Naive thymus-derived CD8-positive, alpha-beta T cell (primary cell): Measurements from ENCODE around the gene ARHGEF38. TPM values are rescaled to one million over a fixed set of nuclear protein-coding genes. Genes with fewer than 3 reads are reported as not detected.

Experiments used
- ATAC-seq, 2 donors: fragments of 150-1000 bp; cut with Tn5 transposase in 1 of 2; sonication (Bioruptor Pico), chemical (Tn5 transposase) in 1 of 2; 1 replicate in 1 of 2; 2 replicates in 1 of 2; pipeline ENCODE4 v1.10.0; 2021; ENCODE audit warnings: mild to moderate bottlenecking in 2 of 2, moderate library complexity in 2 of 2
- POLR2A ChIA-PET: fragments of 350-600 bp; sonication (Branson Sonifier 250); formaldehyde crosslinking; loops from one replicate; lab custom pipeline; 2021; ENCODE audit warnings: antibody characterized with exemption; lab: Charles Lee
- DNase-seq, 10 donors: peaks; one replicate each; pipeline versions ENCODE4 v3.0.0 to v3.0.0-alpha.2; 2020 to 2022
- H3K27ac Mint-ChIP-seq, 10 donors: one replicate each; pipeline ENCODE4 v1.8.0; 2020 to 2022; ENCODE audit warnings: mild to moderate bottlenecking in 10 of 10, mixed read lengths in 10 of 10, moderate library complexity in 4 of 10, inconsistent platforms in 1 of 10
- H3K27me3 Mint-ChIP-seq, 5 donors: one replicate each; pipeline ENCODE4 v1.8.0; 2021 to 2022; ENCODE audit warnings: mixed read lengths in 5 of 5
- H3K36me3 Mint-ChIP-seq, 3 donors: one replicate each; pipeline ENCODE4 v1.8.0; 2020 to 2022; ENCODE audit warnings: mixed read lengths in 3 of 3, mild to moderate bottlenecking in 2 of 3, inconsistent platforms in 1 of 3
- H3K4me1 Mint-ChIP-seq, 4 donors: one replicate each; pipeline ENCODE4 v1.8.0; 2021 to 2022; ENCODE audit warnings: mixed read lengths in 4 of 4
- H3K4me3 Mint-ChIP-seq, 10 donors: one replicate each; pipeline ENCODE4 v1.8.0; 2020 to 2022; ENCODE audit warnings: mild to moderate bottlenecking in 10 of 10, mixed read lengths in 10 of 10, moderate library complexity in 6 of 10, inconsistent platforms in 1 of 10
- H3K9me3 Mint-ChIP-seq, 9 donors: one replicate each; pipeline ENCODE4 v1.8.0; 2020 to 2022; ENCODE audit warnings: mixed read lengths in 9 of 9, mild to moderate bottlenecking in 3 of 9, inconsistent platforms in 1 of 9, moderate library complexity in 1 of 9
- polyA plus RNA-seq, 3 donors: library from polyadenylated mRNA; unstranded; fragments of 300-500 nt; fragmentation: Illumina TruSeq; gene quantifications; one replicate each; pipeline ENCODE4 v1.2.3, GENCODE V29; 2021
- total RNA-seq, 8 experiments: library from RNA in 2 of 8; stranded (reverse) in 2 of 8; gene quantifications; one replicate each; pipeline ENCODE4 v1.2.3 and lab custom pipeline; 2021 to 2026

The ARHGEF38 gene
- total and polyA plus RNA-seq, 5 experiments from 2014 or later: not detected

DNA sequence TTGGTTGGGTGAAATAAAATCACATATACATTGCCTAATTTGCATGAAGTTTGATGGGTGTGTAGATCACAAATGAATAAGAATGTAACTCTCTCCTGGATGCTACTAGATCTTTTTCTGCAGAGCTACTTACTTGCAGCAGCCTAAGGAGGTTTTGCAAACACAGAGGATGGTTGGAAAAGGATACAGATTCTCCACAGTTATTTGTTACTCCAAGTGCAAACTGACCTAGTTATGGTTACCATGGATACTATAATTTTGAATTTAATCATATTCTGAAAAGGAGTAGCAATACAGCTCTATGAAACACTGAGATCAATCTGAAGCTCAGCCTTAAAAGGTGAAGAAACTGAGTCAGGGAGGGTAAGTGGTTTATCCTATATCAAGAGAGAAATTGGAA lies 9.1 kb upstream of the ARHGEF38 start:
- Mint-ChIP-seq H3K4me3 (no peak overlapping the region), H3K36me3 (no peaks in the 10 kb centered on the region), H3K4me1 (no peaks in the 10 kb centered on the region), H3K27ac (no peak overlapping the region), H3K27me3 (peaks cover 0 to 9% (median 3%) of the 10 kb centered on the region in 5 donors), H3K9me3 (peaks cover 0 to 7% (median 0%) of the 10 kb centered on the region in 9 donors)
- ATAC-seq (no peak), DNase-seq (no peak)
- POLR2A ChIA-PET: no interaction called here

GRCh38 chr4:105543881-105544280 lies 8.5 kb upstream of the ARHGEF38 start:
- H3K9me3 Mint-ChIP-seq: peaks cover 0 to 5% (median 0%) of the 10 kb centered on the region in 9 donors
- no peak overlapping the region for H3K4me3 Mint-ChIP-seq
- peaks cover 0 to 9% (median 3%) of the 10 kb centered on the region in 5 donors for H3K27me3 Mint-ChIP-seq
- no peaks in the 10 kb centered on the region for H3K4me1 Mint-ChIP-seq
- H3K27ac Mint-ChIP-seq: no peak overlapping the region
- no peaks in the 10 kb centered on the region for H3K36me3 Mint-ChIP-seq
- DNase-seq (no peak), ATAC-seq (no peak)
- POLR2A ChIA-PET: no interaction called here

DNA sequence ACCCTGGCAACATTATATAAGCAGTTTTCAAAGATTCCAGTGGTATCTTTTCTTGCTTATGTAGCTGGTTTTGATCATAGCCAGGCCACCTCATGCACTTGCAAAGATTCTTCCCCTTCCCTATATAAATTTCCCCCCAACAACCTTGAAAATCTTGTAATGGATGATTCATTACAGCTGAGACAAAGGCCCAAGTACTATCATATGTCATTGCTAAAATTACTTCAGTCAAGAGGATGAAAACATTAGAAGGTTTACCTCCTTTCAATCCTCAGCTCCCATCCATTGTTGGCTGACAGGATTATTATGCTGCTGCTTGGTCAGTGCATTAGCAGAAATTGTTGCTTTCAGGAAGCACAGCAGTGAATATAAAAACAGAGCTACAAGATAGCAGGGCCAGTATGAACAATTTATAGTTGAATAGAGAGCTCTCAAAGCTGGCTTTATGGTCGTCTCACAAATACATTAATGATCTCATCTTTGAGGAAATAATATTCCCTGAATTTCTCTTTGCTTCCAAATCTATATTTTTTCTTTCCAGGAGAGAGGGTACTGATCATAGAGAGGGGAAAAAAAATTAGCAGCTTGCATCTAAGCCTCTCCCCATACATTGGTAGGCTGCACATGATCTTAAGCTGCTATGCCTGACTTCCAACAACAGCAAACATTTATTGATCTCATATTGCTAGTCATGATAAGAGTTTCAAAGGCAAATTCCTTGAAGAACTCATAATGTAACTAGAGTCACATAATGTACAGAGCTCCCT lies 7.7 kb upstream of the ARHGEF38 start:
- Mint-ChIP-seq H3K4me1 (no peaks in the 10 kb centered on the region), H3K27me3 (peaks cover 0 to 9% (median 3%) of the 10 kb centered on the region in 5 donors), H3K9me3 (peaks cover 0 to 3% (median 0%) of the 10 kb centered on the region in 9 donors), H3K4me3 (no peak overlapping the region), H3K27ac (no peak overlapping the region), H3K36me3 (no peaks in the 10 kb centered on the region)
- no peak for DNase-seq
- no peak for ATAC-seq
- POLR2A ChIA-PET: no interaction called here

DNA sequence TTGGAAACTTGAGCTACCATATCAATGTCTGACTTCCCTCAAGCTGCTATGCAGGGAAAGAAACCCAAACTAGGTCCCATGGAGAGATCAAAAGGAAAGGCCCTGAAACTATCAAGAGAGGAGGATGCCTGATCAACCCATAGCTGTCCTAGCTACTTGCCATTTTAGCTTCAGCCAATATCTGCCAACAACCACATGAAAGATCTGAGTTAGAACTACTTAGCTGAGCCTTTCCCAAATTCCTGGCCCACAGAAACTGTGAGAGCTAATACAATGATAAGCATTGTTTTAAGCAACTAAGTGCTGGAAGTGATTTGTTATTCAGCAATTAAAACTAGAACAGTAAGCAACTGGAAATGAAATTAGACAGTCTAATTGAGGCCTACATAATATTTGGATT lies 6.3 kb upstream of the ARHGEF38 start:
- DNase-seq (no peak), ATAC-seq (no peak)
- H3K4me3 Mint-ChIP-seq: no peak overlapping the region
- H3K27ac Mint-ChIP-seq: no peak overlapping the region
- H3K9me3 Mint-ChIP-seq: no peaks in the 10 kb centered on the region
- POLR2A ChIA-PET: no interaction called here
- no peaks in the 10 kb centered on the region for H3K4me1 Mint-ChIP-seq
- no peaks in the 10 kb centered on the region for H3K36me3 Mint-ChIP-seq
- peaks cover 0 to 9% (median 3%) of the 10 kb centered on the region in 5 donors for H3K27me3 Mint-ChIP-seq

DNA sequence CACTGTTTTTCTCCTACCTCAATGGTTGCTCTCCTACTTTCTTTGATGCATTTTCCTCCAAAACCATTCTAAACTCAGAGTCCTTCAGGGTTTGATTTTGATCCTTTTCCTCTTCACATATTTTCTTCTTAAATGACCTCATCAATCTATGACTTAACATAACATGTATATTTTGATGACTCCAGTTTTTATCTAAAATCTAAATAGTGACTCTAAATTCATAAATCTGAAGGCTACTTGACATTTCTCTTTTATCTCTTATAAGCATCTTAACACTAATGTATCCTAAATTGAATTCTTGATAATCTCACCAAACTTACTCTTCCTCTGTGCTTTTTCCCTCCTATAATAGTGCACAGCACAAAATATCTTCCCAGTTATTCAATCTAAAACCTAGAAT lies 4.7 kb upstream of the ARHGEF38 start:
- ATAC-seq (no peak), DNase-seq (no peak)
- Mint-ChIP-seq H3K4me1 (peaks cover 0 to 7% (median under 1%) of the 10 kb centered on the region in 4 donors), H3K27ac (no peak overlapping the region), H3K36me3 (no peaks in the 10 kb centered on the region), H3K4me3 (no peak overlapping the region), H3K9me3 (no peaks in the 10 kb centered on the region), H3K27me3 (peaks cover 0 to 11% (median 3%) of the 10 kb centered on the region in 5 donors)
- POLR2A ChIA-PET: no interaction called here

DNA sequence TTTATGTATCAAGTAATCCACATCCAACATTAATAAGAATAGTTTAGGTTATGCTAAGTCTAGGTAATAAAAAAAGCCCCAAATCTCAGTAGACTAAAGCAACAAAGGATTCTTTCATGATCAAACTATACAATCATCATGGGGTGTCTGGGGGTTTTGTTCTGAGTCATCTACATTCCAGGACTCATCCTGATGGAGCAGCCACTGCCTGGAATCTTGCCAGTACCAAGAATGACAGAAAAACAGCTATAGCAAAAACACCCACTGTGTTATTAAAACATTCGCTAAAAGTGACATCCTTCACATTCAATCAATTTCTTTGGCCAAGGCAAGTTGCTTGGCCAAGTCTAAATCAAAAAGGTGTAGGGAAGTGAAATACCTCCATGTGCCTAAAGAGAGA lies 3.9 kb upstream of the ARHGEF38 start:
- Mint-ChIP-seq H3K27me3 (peaks cover 0 to 11% (median 3%) of the 10 kb centered on the region in 5 donors), H3K9me3 (no peaks in the 10 kb centered on the region), H3K4me3 (no peak overlapping the region), H3K27ac (no peak overlapping the region), H3K4me1 (peaks cover 0 to 7% (median under 1%) of the 10 kb centered on the region in 4 donors), H3K36me3 (no peaks in the 10 kb centered on the region)
- POLR2A ChIA-PET: no interaction called here
- DNase-seq: no peak
- ATAC-seq: no peak

DNA sequence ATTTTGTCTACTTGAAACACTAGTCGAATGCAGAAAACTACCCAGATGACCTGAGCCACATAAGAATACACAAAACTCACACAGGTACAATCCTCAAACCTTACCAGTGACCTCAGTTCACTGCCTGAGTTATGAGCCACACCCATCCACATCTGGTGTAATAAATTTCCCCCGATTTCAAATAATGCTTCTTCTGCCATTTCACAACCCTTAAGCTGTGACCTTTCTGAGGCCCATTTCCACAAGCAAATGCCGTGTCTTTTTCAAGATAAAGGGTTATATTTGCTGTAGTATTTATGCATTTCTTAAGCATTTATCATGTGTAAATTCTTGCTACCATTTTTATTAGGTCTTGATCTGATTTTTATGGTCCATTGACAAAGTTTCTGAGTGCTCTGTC lies 1.8 kb upstream of the ARHGEF38 start:
- Mint-ChIP-seq H3K27me3 (peaks cover 0 to 10% (median 0%) of the 10 kb centered on the region in 5 donors), H3K36me3 (no peaks in the 10 kb centered on the region), H3K9me3 (no peaks in the 10 kb centered on the region), H3K4me3 (no peak overlapping the region), H3K4me1 (peaks cover 0 to 7% (median under 1%) of the 10 kb centered on the region in 4 donors), H3K27ac (no peak overlapping the region)
- DNase-seq (no peak), ATAC-seq (no peak)
- POLR2A ChIA-PET: no interaction called here

DNA sequence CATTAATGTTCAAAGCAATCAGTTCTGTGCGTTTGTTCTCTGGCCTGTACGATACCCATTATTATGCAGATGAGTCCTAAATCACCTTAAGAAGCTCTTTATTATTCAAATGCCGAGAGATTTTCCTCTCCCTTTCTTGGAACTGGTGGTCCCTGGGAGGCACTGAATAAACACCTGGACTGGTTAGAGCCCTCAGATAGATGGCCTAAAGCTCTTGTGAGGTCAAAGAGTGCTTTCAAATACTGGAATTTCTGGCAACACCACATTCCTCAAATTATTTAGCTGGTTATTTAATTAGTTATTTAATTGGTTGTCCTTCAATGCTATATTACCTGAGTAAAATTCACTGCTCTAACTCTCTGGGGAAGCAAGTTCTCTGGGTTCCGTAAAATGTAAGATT lies 3.0 kb downstream of the ARHGEF38 start:
- no peaks in the 10 kb centered on the region for H3K36me3 Mint-ChIP-seq
- DNase-seq: no peak
- POLR2A ChIA-PET: no interaction called here
- peaks cover 0 to 7% (median under 1%) of the 10 kb centered on the region in 4 donors for H3K4me1 Mint-ChIP-seq
- no peak overlapping the region for H3K4me3 Mint-ChIP-seq
- no peak for ATAC-seq
- no peak overlapping the region for H3K27ac Mint-ChIP-seq
- peaks cover 0 to 4% (median 3%) of the 10 kb centered on the region in 5 donors for H3K27me3 Mint-ChIP-seq
- no peaks in the 10 kb centered on the region for H3K9me3 Mint-ChIP-seq

DNA sequence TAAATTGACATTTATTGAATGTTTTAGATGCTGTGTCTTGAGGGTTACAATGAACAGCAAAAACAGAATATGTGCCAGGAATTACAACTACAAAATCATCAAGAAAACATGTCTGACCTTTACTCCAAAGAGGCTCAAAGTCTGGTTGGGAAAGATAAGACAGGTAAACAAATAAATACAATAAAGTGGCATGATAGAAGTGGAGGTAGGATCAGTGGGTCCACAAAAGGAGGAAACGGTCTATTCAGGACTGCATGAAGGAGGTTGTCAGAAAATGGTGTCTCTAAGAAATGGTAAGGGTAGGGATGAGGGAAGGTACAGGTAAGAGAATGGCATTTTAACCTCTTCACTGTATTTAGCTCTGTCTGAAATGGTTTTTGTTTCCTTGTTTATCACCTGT lies 3.8 kb downstream of the ARHGEF38 start:
- H3K27ac Mint-ChIP-seq: no peak overlapping the region
- POLR2A ChIA-PET: no interaction called here
- H3K36me3 Mint-ChIP-seq: no peaks in the 10 kb centered on the region
- no peaks in the 10 kb centered on the region for H3K9me3 Mint-ChIP-seq
- no peak for DNase-seq
- peaks cover 0 to 4% (median 3%) of the 10 kb centered on the region in 5 donors for H3K27me3 Mint-ChIP-seq
- H3K4me3 Mint-ChIP-seq: no peak overlapping the region
- peaks cover 0 to 7% (median under 1%) of the 10 kb centered on the region in 4 donors for H3K4me1 Mint-ChIP-seq
- ATAC-seq: no peak

DNA sequence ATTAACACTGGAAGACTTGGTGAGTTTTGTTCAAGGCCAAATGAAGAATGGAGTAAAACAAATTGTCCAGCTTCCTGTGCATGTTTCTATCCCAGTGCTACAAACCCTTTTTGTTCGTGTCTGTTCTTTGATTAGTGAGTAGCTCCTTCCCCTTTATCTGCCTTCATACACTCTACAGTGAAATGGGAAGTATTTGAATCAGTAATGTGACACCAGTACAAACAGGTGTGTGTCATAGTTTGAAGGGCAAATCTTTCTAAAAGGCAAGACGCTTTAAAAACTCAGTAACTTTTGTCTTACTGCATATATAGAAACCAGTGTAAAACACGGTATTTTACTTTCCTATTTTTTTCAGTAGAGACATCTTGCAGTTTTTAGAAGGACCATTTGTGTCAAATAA lies 5.9 kb downstream of the ARHGEF38 start:
- Mint-ChIP-seq H3K4me1 (peaks cover 0 to 2% (median 0%) of the 10 kb centered on the region in 4 donors), H3K27me3 (peaks cover 0 to 8% (median 2%) of the 10 kb centered on the region in 5 donors), H3K4me3 (no peak overlapping the region), H3K36me3 (no peaks in the 10 kb centered on the region), H3K9me3 (no peaks in the 10 kb centered on the region), H3K27ac (no peak overlapping the region)
- POLR2A ChIA-PET: no interaction called here
- ATAC-seq (no peak), DNase-seq (no peak)

GRCh38 chr4:105560421-105560848 lies 8.0 kb downstream of the ARHGEF38 start:
- no peaks in the 10 kb centered on the region for H3K36me3 Mint-ChIP-seq
- peaks cover 0 to 2% (median 0%) of the 10 kb centered on the region in 4 donors for H3K4me1 Mint-ChIP-seq
- no peak overlapping the region for H3K27ac Mint-ChIP-seq

DNA sequence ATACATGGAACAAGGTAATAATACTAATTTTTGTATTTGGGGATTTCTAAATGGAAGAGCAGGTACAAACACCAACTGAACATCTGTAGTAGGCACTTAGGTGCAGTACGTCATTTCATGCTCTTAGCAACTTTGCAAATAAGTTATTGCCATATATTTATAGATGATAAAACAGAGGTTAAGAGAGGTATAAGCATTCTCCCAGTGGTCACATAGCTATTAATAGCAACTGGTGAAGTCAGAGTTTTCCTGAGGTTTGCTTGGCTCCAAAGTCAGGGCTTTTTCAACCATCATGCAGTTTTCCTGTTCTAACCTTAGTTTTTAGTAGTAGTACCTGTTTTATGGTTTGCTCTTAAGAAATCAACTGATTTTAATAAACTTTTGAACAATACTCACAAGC lies 10.9 kb downstream of the ARHGEF38 start:
- Mint-ChIP-seq H3K27me3 (peaks cover 0 to 16% (median 3%) of the 10 kb centered on the region in 5 donors), H3K4me1 (peaks cover 0 to 2% (median 0%) of the 10 kb centered on the region in 4 donors), H3K36me3 (no peaks in the 10 kb centered on the region), H3K4me3 (no peak overlapping the region), H3K27ac (no peak overlapping the region), H3K9me3 (no peaks in the 10 kb centered on the region)
- POLR2A ChIA-PET: no interaction called here
- ATAC-seq: no peak
- no peak for DNase-seq

More at GRCh38 chr4:105560421-105560848, 8.0 kb downstream of the ARHGEF38 start:
- no peak for DNase-seq
- POLR2A ChIA-PET: no interaction called here
- Mint-ChIP-seq H3K27me3 (peaks cover 0 to 11% (median 2%) of the 10 kb centered on the region in 5 donors), H3K9me3 (no peaks in the 10 kb centered on the region), H3K4me3 (no peak overlapping the region)
- ATAC-seq: no peak

- Mint-ChIP-seq H3K9me3 (peaks cover 0 to 3% (median 0%) of the 10 kb centered on the region in 9 donors), H3K27me3 (peaks cover 0 to 11% (median 0%) of the 10 kb centered on the region in 5 donors), H3K36me3 (no peaks in the 10 kb centered on the region), H3K4me1 (no peaks in the 10 kb centered on the region), H3K4me3 (no peak overlapping the region), H3K27ac (no peak overlapping the region)
- DNase-seq (no peak), ATAC-seq (no peak)
- POLR2A ChIA-PET: no interaction called here
These were observed 16.2 kb downstream of the ARHGEF38 start for GRCh38 chr4:105568584-105568983.
